Activated naive CD8-positive, alpha-beta T cell (primary cell): ENCODE results near the gene ASB2.

Experiments used
- H3K27ac Mint-ChIP-seq: one replicate; pipeline ENCODE4 v1.8.0; 2021; ENCODE audit warnings: mixed read lengths
- H3K27me3 Mint-ChIP-seq: one replicate; pipeline ENCODE4 v1.8.0; 2021; ENCODE audit warnings: mixed read lengths
- H3K36me3 Mint-ChIP-seq: one replicate; pipeline ENCODE4 v1.8.0; 2021; ENCODE audit warnings: mixed read lengths
- H3K4me1 Mint-ChIP-seq: one replicate; pipeline ENCODE4 v1.8.0; 2021; ENCODE audit warnings: low read depth, mixed read lengths
- H3K4me3 Mint-ChIP-seq: one replicate; pipeline ENCODE4 v1.8.0; 2021; ENCODE audit warnings: mild to moderate bottlenecking, mixed read lengths
- H3K9me3 Mint-ChIP-seq: one replicate; pipeline ENCODE4 v1.8.0; 2021; ENCODE audit warnings: low read depth, mixed read lengths

ASB2 gene, protein sequence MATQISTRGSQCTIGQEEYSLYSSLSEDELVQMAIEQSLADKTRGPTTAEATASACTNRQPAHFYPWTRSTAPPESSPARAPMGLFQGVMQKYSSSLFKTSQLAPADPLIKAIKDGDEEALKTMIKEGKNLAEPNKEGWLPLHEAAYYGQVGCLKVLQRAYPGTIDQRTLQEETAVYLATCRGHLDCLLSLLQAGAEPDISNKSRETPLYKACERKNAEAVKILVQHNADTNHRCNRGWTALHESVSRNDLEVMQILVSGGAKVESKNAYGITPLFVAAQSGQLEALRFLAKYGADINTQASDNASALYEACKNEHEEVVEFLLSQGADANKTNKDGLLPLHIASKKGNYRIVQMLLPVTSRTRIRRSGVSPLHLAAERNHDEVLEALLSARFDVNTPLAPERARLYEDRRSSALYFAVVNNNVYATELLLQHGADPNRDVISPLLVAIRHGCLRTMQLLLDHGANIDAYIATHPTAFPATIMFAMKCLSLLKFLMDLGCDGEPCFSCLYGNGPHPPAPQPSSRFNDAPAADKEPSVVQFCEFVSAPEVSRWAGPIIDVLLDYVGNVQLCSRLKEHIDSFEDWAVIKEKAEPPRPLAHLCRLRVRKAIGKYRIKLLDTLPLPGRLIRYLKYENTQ

DNA sequence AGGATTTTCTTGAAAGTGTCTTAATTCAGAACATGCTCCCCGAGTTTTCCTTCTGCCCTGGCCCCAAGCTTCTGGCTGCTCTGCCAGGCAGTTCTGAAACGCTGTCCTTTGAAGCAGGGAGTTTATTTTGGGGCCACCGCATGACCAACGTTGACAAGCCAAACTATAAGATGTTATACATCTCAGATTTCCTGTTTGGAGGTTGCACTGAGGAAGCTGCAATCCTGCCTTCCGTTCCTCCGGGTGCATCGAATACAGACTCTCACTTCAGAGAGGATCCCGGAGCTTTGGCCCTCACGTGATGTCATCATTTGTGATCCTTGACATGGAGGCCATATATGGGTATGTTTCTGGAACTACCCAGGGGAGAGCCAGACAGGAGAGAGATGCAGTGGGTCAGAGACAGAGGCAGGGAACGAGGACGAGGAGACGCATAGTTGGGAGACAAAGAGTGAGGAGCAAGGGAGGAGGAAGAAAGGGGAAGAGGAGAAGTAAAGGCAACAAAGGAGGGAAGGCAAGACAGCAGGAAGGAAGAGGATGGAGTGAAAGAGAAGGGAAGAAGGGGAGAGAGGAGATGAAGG lies at the start of gene ASB2:
Gene ASB2 (minus strand): TSS at position 94 of the 581 bp plus-strand sequence. CDS start 12,031 bp downstream, outside the sequence.
- Mint-ChIP-seq H3K27me3 (no peaks in the 10 kb centered on the region), H3K4me3 (peak within 1 kb of the TSS; percentile 44), H3K4me1 (peaks cover 63% of the 10 kb centered on the region), H3K27ac (peak within 1 kb of the TSS; percentile 100), H3K36me3 (peaks cover 17% of the 10 kb centered on the region), H3K9me3 (peaks cover 7% of the 10 kb centered on the region)

DNA sequence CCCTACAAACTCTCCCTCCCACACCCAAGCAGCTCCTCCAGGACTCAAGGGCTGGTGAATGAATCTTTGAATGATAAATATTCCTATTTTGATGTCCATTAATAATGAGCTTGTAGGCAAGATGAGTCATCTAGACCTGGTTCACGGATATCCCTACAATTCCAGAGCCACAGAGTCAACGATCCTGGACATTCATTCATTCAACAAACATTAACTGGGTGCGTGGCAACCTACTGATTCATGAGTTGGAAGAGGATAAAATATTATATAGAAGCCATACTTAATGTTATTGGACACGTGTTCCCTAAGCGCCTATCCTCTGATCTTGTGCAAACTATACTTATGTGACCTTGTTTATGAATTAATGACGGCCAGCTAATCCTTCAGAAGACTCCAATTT lies 49.4 kb upstream of the ASB2 start:
- Mint-ChIP-seq H3K4me3 (peak overlapping the region; percentile 86), H3K9me3 (no peaks in the 10 kb centered on the region), H3K27ac (peak overlapping the region; percentile 34), H3K36me3 (no peaks in the 10 kb centered on the region), H3K4me1 (peaks cover 27% of the 10 kb centered on the region), H3K27me3 (peaks cover 1% of the 10 kb centered on the region)

DNA sequence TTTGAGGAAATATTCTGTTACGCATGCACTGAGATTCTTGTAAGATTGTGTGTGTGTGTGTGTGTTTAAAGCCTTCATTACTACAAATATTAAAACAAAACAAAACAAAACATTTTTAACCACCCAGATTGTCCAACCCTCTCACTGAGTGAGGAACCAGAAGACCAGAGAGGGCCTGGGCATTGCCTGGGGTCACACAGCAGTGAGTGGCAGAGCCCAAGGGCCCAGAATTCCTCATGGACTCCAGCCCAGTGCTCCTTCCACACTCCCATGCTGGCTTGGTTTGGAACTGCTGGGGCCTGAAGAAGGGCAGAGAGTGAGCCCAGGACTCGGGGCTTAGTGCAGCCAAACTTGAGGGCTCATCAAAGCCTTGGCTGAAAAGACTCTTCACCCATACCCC lies 48.2 kb upstream of the ASB2 start:
- no peaks in the 10 kb centered on the region for H3K9me3 Mint-ChIP-seq
- H3K4me3 Mint-ChIP-seq: no peak overlapping the region
- H3K27me3 Mint-ChIP-seq: peaks cover 1% of the 10 kb centered on the region
- no peak overlapping the region for H3K27ac Mint-ChIP-seq
- no peaks in the 10 kb centered on the region for H3K36me3 Mint-ChIP-seq
- H3K4me1 Mint-ChIP-seq: peaks cover 27% of the 10 kb centered on the region

DNA sequence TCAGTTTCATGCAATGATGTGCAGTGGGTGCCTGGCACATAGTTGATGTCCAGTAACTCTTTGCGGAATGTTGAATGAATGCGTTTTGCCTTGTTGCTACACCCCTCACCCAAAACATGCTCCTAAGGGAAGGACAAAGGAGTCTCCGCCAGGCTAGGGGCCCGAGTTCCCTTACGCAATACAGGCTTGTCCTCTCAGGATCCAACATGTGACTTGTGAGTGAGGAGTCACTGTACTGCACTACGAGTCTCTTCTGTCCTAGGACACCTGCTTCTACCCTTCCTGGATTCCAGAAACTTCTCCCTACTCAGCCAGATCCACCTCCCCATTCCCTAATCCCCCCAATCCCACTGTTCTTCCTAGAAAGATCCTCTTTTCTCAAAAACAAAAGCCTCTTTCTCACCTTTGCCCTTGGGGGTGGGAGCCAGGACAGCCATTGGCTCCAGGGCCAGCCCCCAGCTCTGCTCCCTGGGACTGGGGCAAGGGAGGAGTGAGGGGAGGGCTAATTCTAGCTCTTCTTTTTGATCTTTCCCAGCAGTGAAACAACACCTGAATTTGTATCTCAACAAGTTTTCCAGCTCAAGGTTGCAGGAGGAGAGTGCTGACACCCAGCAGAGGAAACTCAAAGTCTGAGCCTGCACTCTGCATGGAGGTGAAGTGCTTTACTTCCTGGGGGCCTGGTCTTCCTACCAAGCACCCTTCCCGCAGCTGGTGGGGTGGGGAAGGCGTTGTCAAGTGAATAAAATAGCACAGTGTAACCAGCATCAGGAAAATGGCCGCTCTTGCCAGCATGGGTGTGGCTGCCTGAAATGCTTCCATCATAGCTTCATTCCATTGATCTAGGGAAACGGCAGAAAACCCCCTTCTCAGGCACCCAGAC lies 46.4 kb upstream of the ASB2 start:
- H3K4me3 Mint-ChIP-seq: no peak overlapping the region
- no peaks in the 10 kb centered on the region for H3K9me3 Mint-ChIP-seq
- peaks cover 1% of the 10 kb centered on the region for H3K27me3 Mint-ChIP-seq
- no peak overlapping the region for H3K27ac Mint-ChIP-seq
- H3K36me3 Mint-ChIP-seq: no peaks in the 10 kb centered on the region
- H3K4me1 Mint-ChIP-seq: peaks cover 16% of the 10 kb centered on the region

DNA sequence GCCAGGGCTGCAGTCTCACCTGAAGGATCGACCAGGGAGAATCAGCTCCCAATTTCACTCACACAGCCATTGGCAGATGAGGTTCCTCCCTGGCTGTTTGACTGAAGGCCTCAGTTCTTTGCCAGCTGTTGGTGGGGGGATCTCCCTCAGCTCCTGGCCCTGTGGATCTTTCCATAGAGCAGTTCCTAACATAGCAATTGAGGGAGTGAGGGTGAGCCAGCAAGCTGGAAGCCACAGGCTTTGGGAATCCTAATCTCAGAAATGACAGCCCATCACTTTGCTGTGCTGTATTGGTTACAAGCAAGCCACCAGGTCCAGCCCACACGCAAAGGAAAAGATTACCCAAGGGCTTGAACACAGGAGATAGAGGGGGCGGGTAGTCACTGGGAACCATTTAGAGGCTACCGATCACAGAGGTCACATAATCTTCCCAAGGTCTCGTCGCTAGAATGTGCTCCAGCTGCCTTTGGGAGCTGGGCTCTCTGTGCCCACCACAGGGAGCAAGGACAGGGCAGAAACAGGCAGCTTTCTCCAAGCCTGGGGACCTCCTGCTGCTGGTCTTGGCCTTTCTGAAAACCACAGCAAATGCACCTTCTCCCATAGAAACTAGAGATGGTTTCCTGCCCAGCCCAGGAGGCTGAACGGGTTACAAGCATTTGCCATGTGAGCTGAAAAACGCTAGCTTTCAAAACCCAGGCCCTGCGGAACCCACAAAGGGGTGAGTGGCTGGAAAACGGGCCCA lies 45.2 kb upstream of the ASB2 start:
- peaks cover 16% of the 10 kb centered on the region for H3K4me1 Mint-ChIP-seq

DNA sequence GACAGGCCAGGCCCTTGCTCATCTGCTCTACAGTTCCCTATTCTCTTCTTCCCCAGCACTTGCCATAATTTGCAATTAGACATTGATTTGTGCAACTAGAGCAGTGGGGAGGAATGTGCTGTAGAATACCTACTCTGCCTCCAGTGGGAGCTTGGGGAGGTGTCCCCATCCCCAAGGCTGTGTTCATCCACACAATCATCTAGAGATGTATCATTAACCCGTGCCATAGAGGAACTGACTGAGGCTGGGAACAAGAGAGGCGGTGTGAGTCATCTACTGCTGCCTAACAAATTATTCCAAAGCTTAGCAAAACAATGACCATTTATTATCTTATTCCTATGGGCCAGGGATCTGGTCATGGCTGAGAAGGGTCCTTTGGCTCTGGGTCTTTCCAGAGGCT lies 44.6 kb upstream of the ASB2 start:
- Mint-ChIP-seq H3K36me3 (no peaks in the 10 kb centered on the region), H3K4me3 (no peak overlapping the region), H3K27me3 (peaks cover 1% of the 10 kb centered on the region), H3K4me1 (peaks cover 14% of the 10 kb centered on the region), H3K9me3 (no peaks in the 10 kb centered on the region), H3K27ac (no peak overlapping the region)

More for the DNA sequence above, 45.2 kb upstream of the ASB2 start:
- no peak overlapping the region for H3K27ac Mint-ChIP-seq
- H3K36me3 Mint-ChIP-seq: no peaks in the 10 kb centered on the region
- H3K4me3 Mint-ChIP-seq: no peak overlapping the region
- H3K27me3 Mint-ChIP-seq: peaks cover 1% of the 10 kb centered on the region
- no peaks in the 10 kb centered on the region for H3K9me3 Mint-ChIP-seq

DNA sequence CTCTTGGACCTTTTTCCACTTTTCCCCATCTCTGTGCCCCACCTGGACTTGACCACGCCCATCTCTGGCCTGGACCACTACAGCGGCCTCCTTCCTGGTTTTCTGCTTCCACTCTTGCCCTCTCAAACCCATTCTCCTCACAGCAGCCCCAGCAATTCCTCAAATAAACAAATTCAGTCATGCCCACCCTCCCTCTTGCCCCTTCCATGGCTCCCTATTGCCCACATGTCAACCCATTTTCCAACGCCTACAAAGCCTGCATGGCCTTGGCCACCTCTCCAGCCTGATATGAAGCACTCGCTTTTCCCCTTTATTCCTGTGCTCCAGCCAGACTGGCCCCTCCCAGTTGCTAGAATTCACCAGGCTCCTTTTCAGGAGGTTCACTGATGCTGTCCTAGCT lies 43.9 kb upstream of the ASB2 start:
- no peak overlapping the region for H3K4me3 Mint-ChIP-seq
- H3K9me3 Mint-ChIP-seq: no peaks in the 10 kb centered on the region
- peaks cover 11% of the 10 kb centered on the region for H3K4me1 Mint-ChIP-seq
- no peak overlapping the region for H3K27ac Mint-ChIP-seq
- no peaks in the 10 kb centered on the region for H3K36me3 Mint-ChIP-seq
- peaks cover 1% of the 10 kb centered on the region for H3K27me3 Mint-ChIP-seq

DNA sequence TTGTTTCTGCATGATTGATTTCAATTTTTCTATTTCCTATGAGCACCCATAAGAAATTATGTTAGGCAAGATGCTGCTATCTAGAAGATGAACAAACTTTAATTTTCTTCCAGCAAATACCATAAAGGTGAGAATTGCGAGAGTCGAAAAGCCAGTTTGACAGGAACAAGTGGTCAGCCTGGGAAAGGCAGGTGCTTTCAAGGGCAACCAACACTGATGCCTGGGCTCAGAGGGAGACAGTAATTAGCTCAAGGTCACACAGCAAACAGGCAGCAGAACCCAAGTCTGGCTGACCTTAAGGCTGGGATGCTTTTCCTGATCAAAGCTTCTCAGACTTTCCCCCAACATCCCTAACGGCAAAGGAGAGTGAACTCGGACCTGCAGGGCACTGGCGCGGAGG lies 43.0 kb upstream of the ASB2 start:
- Mint-ChIP-seq H3K9me3 (no peaks in the 10 kb centered on the region), H3K4me1 (peaks cover 11% of the 10 kb centered on the region), H3K27ac (no peak overlapping the region), H3K4me3 (no peak overlapping the region), H3K27me3 (peaks cover 1% of the 10 kb centered on the region), H3K36me3 (no peaks in the 10 kb centered on the region)

DNA sequence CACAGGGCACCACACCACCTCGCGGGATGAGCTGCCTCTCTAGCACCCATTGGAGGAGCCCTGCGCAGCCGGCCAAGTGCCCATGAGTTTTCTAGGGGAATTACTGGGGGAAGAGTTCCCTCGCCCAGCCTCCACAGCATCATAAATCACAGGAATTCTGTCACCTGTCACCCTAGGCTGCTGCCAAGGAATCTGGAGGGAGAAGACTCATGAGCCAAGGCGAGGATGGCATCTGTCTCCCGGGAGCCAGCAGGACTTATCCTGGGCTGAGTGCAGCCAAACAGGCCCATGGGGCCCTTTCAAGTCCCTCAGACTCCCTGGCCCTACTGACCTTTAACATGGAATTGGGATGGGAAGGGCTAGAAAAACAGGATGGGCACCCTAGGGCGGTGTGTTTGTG lies 41.9 kb upstream of the ASB2 start:
- Mint-ChIP-seq H3K36me3 (no peaks in the 10 kb centered on the region), H3K9me3 (no peaks in the 10 kb centered on the region), H3K27ac (no peak overlapping the region), H3K4me3 (no peak overlapping the region), H3K4me1 (peaks cover 11% of the 10 kb centered on the region), H3K27me3 (peaks cover 1% of the 10 kb centered on the region)

DNA sequence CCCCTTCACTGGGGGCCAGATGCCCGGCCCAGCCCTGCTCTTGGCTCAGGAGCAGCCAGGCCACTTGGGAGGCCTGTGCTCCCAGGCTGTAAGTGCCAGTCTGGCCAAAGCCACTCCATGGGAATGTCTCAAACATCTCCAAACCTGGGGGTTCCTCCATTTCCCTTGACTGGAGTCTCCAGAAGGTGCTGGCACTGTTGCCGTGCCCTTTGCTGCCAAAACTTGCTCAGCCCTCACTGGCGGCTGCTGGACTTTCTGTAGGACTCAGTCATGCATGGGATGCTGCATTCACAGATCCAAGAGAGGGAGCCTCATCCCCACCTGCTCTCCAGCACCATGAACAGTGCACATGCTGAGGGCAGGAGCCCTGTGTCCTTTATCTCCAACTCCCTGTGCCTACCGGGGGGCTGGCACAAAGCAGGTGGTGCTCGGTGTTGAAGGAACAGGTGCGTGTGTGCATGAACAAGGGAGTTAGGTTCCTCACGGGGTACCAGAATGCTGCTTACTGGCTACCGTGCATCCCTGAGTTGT lies 40.1 kb upstream of the ASB2 start:
- H3K36me3 Mint-ChIP-seq: no peaks in the 10 kb centered on the region
- no peaks in the 10 kb centered on the region for H3K27me3 Mint-ChIP-seq
- peaks cover 13% of the 10 kb centered on the region for H3K4me1 Mint-ChIP-seq
- no peak overlapping the region for H3K4me3 Mint-ChIP-seq
- no peak overlapping the region for H3K27ac Mint-ChIP-seq
- no peaks in the 10 kb centered on the region for H3K9me3 Mint-ChIP-seq

DNA sequence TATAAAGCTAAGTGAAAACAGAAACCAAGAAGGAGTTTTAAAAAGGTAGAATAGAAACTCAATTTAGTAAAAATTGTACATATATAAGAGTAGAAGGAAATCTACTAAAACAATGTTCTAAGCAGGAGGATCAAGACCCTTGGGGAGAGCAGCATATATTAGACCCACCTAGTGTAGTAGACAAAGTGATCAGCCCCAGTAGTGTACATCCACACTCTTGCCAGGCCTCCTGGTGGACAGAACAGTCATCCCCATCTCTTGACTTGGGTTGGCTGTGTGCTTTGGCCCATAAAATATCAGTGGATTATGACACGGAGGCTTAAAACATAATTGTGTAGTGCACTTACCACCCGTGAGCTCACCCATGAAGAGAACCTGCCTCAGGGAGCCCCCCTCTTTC lies 38.9 kb upstream of the ASB2 start:
- Mint-ChIP-seq H3K27me3 (no peaks in the 10 kb centered on the region), H3K36me3 (no peaks in the 10 kb centered on the region), H3K4me1 (peaks cover 16% of the 10 kb centered on the region), H3K4me3 (no peak overlapping the region), H3K9me3 (no peaks in the 10 kb centered on the region), H3K27ac (no peak overlapping the region)

DNA sequence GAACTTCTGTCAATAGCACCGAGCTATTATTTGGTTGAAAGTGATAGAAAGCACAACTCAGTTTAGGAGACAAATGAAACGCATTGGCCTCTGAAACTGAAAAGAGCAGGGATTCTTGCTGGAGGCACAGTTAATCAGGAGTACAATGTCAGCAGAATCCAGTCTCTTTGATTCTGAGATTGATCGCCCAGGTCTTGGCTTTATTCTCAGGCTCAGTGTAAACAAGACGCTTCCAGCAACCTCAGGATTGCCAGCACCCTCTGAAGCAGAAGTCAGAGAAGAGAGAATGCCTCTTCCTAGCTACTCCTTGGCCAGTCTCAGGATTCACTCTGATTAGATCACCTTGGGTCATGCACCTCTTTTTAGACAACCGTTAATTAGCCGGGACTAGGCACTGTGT lies 38.0 kb upstream of the ASB2 start:
- Mint-ChIP-seq H3K27me3 (no peaks in the 10 kb centered on the region), H3K4me1 (peaks cover 23% of the 10 kb centered on the region), H3K27ac (no peak overlapping the region), H3K4me3 (no peak overlapping the region), H3K36me3 (no peaks in the 10 kb centered on the region), H3K9me3 (no peaks in the 10 kb centered on the region)

DNA sequence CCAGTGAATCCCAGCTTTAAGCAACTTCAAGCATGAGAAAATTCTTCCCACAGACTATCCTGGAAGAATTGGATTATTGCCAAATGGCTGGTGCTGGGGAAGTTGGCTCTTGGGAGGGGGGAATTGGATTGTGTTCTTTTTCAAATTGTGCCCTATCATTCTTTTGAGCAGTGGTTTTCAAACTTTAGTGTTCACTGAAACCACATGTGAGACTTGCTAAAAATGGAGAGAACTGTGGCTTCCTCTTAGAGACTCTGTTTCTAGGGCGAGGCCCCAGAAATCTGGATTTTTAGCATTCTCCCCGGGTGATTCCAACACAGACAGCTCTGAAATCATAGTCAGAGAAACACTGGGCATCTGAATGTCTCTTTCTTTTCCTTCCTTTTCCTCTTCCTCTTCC lies 35.4 kb upstream of the ASB2 start:
- no peak overlapping the region for H3K4me3 Mint-ChIP-seq
- H3K4me1 Mint-ChIP-seq: peaks cover 29% of the 10 kb centered on the region
- H3K27ac Mint-ChIP-seq: no peak overlapping the region
- no peaks in the 10 kb centered on the region for H3K36me3 Mint-ChIP-seq
- H3K9me3 Mint-ChIP-seq: no peaks in the 10 kb centered on the region
- H3K27me3 Mint-ChIP-seq: no peaks in the 10 kb centered on the region

DNA sequence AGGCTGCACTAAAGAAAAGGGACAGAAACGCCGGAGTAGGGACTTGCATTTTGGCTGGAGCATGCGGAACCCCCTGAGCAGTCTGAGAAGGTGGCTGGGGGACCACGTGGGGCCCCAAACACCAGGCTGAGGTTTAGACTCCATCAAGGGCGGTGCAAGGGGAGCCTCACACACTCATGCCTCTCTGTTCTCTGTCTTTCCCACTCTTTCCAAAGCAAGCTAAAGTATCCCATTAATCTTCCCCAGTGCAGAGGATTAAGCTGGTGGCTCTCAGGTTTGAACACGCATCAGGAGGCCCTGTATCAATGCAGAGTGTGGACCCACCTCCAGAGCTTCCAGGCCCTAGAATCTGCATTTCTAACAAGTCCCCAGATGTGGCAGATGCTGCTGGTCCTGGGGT lies 34.3 kb upstream of the ASB2 start:
- H3K27me3 Mint-ChIP-seq: no peaks in the 10 kb centered on the region
- no peak overlapping the region for H3K27ac Mint-ChIP-seq

More for the DNA sequence above, 34.3 kb upstream of the ASB2 start:
- Mint-ChIP-seq H3K36me3 (no peaks in the 10 kb centered on the region), H3K4me3 (no peak overlapping the region), H3K4me1 (peaks cover 29% of the 10 kb centered on the region), H3K9me3 (no peaks in the 10 kb centered on the region)
